ENCODE data around the gene ACBD4. TPM values are rescaled to one million over a fixed set of nuclear protein-coding genes. Genes with fewer than 3 reads are reported as not detected.

Gene ACBD4
- polyA plus RNA-seq, 4 donors: 11.4 to 19.0 (median 16.9) TPM

DNA sequence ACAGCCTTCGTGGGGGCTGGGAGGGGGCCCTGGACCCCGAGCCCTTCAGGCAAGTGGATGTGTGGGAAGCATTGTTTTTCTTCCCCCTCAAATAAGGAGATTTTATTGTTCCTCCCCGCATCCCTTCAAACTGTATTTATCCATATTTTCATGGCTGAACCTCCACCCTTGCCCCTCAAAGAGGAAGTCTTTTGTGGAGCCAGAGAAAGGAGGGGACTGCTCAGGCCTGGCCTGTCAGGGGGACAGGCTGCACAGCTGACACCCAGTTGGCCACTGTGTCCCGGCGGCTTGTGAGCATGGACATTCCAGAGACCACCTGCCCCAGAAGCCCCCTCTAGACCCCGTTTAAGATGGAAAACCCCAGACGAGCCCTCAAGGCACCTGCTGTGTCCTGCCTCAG is 42.1 kb downstream of the ACBD4 start:
- DNase-seq (ENCODE audit: low read depth in 4 of 4, low spot score in 2 of 4): no peak

DNA sequence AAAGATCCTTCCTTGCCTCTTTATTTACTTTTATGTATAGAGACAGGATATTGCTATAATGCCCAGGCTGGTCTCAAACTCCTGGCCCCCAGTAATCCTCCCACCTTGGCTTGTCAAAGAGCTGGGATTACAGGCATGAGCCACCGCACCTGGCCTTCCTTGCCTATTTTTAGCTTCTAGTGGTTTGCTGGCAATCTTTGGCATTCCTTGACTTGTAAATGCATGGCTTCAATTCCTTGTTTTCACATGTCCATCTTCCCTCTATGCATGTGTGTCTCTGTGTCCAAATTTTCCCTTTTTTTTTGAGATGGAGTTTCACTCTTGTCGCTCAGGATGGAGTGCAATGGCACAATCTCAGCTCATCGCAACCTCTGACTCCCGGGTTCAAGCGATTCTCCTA is 48.7 kb downstream of the ACBD4 start:
- no peak for DNase-seq (ENCODE audit: low read depth in 4 of 4, low spot score in 2 of 4)

DNA sequence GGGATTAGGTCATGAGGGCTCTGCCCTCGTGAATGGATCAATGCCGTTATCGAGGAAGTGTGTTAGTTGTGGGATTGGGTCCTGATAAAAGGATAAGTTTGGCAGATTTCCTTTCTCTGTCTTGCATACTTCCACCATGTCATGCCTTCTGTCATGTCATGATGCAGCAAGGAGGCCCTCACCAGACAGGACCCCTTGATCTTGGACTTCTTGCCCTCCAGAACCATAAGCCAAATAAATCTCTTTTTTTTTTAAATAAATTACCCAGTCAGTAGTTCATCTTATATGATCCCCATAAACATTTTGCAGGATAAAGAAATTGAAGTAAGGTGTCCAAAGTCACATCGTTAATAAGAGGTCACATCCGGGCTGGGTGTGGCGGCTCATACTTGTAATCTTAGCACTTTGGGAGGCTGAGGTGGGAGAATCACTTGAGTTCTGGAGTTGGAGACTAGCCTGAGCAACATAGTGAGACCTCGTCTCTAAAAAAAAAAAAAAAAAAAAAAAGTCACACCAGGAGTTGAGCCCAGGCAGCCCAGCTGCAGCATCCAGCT is 51.4 kb downstream of the ACBD4 start:
- DNase-seq (ENCODE audit: low read depth in 4 of 4, low spot score in 2 of 4): no peak

DNA sequence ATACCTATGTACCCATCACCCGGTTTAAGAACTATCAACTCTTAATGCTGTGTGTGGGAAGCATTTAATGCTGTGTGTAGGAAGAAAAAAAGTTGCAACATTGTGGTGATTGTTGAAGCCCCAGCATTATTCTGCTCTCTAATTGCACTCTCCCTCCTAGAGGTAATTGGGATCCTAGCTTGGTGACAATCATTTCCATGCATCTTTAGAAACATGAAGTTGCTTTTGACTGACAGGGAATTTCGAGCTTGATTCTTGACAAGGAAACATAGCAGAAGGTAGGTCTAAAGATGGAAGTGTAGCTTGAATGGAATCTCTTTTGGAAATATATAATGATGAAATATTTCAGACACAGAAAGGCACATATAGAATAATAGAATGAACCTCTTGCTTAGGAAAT is 53.5 kb downstream of the ACBD4 start:
- no peak for DNase-seq (ENCODE audit: low read depth in 4 of 4, low spot score in 2 of 4)

DNA sequence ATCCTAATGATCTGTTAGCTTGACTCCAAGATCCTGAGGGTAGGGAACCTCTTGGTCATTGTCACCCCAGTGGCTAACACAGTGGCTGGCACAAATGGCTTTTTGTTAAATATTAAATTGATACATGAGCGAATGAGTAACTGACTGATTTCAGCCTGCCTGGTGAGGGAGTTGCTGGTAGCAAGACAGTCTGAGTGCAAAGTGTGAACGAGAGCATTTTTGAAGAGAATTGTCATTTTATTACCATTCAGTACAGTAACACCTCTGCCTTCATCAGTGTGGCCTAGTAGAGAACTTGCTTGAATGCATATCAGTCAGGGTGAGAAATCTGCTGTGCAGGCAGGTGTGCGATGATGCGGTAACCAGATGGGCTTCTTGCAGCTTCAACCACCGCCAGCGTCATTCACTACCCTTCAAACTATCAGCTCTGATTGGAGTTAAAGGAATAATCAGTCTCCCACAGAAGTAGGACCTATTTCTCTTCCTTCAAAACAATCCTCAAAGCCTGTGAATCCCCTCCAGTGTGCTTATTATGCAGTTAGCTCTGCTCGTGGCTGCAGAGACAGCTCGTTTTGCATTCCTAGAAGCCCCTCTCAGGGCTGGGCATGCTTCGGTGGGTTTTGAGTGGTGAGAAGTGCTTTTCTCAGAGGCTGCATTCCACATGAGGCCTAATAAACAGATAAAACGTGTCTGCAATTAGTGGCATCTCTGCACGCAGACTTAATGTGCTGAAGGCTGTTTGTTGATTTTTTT is 55.2 kb downstream of the ACBD4 start:
- no peak for DNase-seq (ENCODE audit: low read depth in 4 of 4, low spot score in 2 of 4)

Other genes starting within 250 kb of the ACBD4 start
- 100 to 1,000 TPM in 2 of 4 donors, 10 to 100 TPM in 2; 93.7 to 126 (median 105) TPM for gene EFTUD2, start 236.2 kb upstream of the ACBD4 start, polyA plus RNA-seq (ENCODE audit: insufficient read length in 4 of 4)
- gene GFAP, start 220.2 kb upstream of the ACBD4 start, polyA plus RNA-seq (ENCODE audit: insufficient read length in 4 of 4): 1 to 10 TPM in 1 of 4 donors, under 1 TPM in 3; 0.78 to 8.3 (median 0.89) TPM
- 10 to 100 TPM in 3 of 4 donors, 1 to 10 TPM in 1; 7.3 to 20.8 (median 14.3) TPM for gene KIF18B, start 187.9 kb upstream of the ACBD4 start, polyA plus RNA-seq (ENCODE audit: insufficient read length in 4 of 4)
- gene C1QL1, start 167.4 kb upstream of the ACBD4 start, polyA plus RNA-seq (ENCODE audit: insufficient read length in 4 of 4): 1 to 10 TPM; 2.0 to 3.6 (median 3.0) TPM
- gene DCAKD, start 84.1 kb upstream of the ACBD4 start, polyA plus RNA-seq (ENCODE audit: insufficient read length in 4 of 4): 10 to 100 TPM; 46.3 to 69.4 (median 57.5) TPM
- gene NMT1, start 74.4 kb upstream of the ACBD4 start, polyA plus RNA-seq (ENCODE audit: insufficient read length in 4 of 4): 10 to 100 TPM; 70.3 to 95.5 (median 74.2) TPM
- gene PLCD3, start 3.2 kb upstream of the ACBD4 start, polyA plus RNA-seq (ENCODE audit: insufficient read length in 4 of 4): 10 to 100 TPM; 21.1 to 38.0 (median 30.0) TPM
- gene HEXIM1, start 12.8 kb downstream of the ACBD4 start, polyA plus RNA-seq (ENCODE audit: insufficient read length in 4 of 4): 10 to 100 TPM; 36.3 to 44.6 (median 43.1) TPM
- gene HEXIM2, start 26.2 kb downstream of the ACBD4 start, polyA plus RNA-seq (ENCODE audit: insufficient read length in 4 of 4): 10 to 100 TPM; 11.8 to 19.8 (median 16.6) TPM
- gene FMNL1, start 86.2 kb downstream of the ACBD4 start, polyA plus RNA-seq (ENCODE audit: insufficient read length in 4 of 4): 1 to 10 TPM; 4.4 to 7.7 (median 6.7) TPM
- gene SPATA32, start 126.4 kb downstream of the ACBD4 start, polyA plus RNA-seq (ENCODE audit: insufficient read length in 4 of 4): under 1 TPM in 3 of 4 donors, not detected in 1; 0.11 to 0.43 (median 0.25) TPM
- 1 to 10 TPM; 5.3 to 8.0 (median 6.4) TPM for gene MAP3K14, start 181.3 kb downstream of the ACBD4 start, polyA plus RNA-seq (ENCODE audit: insufficient read length in 4 of 4)

Measured in left renal cortex interstitium (tissue), 4 donors.